DOHH2 (cell line): ENCODE data around the gene MYO7B.

Source experiments
- H3F3A ChIP-seq: fragments of 200-600 bp; sonication (generic), shearing (Covaris generic); 2 replicates; pipeline ENCODE4 v1.6.0; 2016; ENCODE audit warnings: antibody characterized with exemption, mild to moderate bottlenecking; ENCODE audit not compliant: control insufficient read depth, insufficient read depth
- H3K27ac ChIP-seq: fragments of 200-600 bp; sonication (generic); 2 replicates; pipeline ENCODE4 v1.5.1; 2014; ENCODE audit warnings: low read depth, mild to moderate bottlenecking, low read length, moderate library complexity
- H3K27me3 ChIP-seq: fragments of 200-600 bp; sonication (generic); 2 replicates; pipeline ENCODE4 v1.6.1; 2014; ENCODE audit warnings: mild to moderate bottlenecking, low read length, mixed read lengths; ENCODE audit not compliant: control insufficient read depth
- H3K36me3 ChIP-seq: fragments of 200-600 bp; sonication (generic); 2 replicates; pipeline ENCODE4 v1.6.1; 2014; ENCODE audit warnings: mild to moderate bottlenecking, low read length, moderate library complexity, mixed read lengths; ENCODE audit not compliant: control insufficient read depth
- H3K4me1 ChIP-seq: fragments of 200-600 bp; sonication (generic); 2 replicates; pipeline ENCODE4 v1.6.1; 2014; ENCODE audit warnings: mild to moderate bottlenecking, low read length, mixed read lengths; ENCODE audit not compliant: control insufficient read depth
- H3K4me2 ChIP-seq: fragments of 200-600 bp; sonication (generic); 2 replicates; pipeline ENCODE4 v1.6.0; 2014; ENCODE audit warnings: mild to moderate bottlenecking, low read length, moderate library complexity
- H3K4me3 ChIP-seq: fragments of 200-600 bp; sonication (generic); 2 replicates; pipeline ENCODE4 v1.5.1; 2014; ENCODE audit warnings: mild to moderate bottlenecking, low read length, mixed read lengths
- H3K79me2 ChIP-seq: fragments of 200-600 bp; sonication (generic); 2 replicates; pipeline ENCODE4 v1.6.1; 2014; ENCODE audit warnings: mild to moderate bottlenecking, low read length, mixed read lengths; ENCODE audit not compliant: control insufficient read depth
- H3K9me2 ChIP-seq: fragments of 200-600 bp; sonication (generic); replicated peaks from 2 replicates; pipeline ENCODE4 v1.6.1; 2014; ENCODE audit warnings: mild to moderate bottlenecking, low read length, mixed read lengths; ENCODE audit not compliant: control insufficient read depth
- H3K9me3 ChIP-seq: fragments of 200-600 bp; sonication (generic); 2 replicates; pipeline ENCODE4 v1.6.1; 2014; ENCODE audit warnings: antibody characterized with exemption, low read length, mixed read lengths; ENCODE audit not compliant: control insufficient read depth, insufficient read depth
- H4K20me1 ChIP-seq: fragments of 200-600 bp; sonication (generic); 2 replicates; pipeline ENCODE4 v1.6.0; 2014; ENCODE audit warnings: low read depth, mild to moderate bottlenecking, antibody characterized with exemption, low read length, moderate library complexity; ENCODE audit not compliant: control insufficient read depth, insufficient read depth
- EZH2phosphoT487 ChIP-seq: fragments of 200-600 bp; sonication (generic); IDR thresholded peaks from 2 replicates; pipeline ENCODE4 v1.6.1; 2017; ENCODE audit warnings: borderline replicate concordance, mild to moderate bottlenecking, antibody characterized with exemption, low read length, moderate library complexity, mixed read lengths
- TF ChIP-seq, protein P1 (sequence below): fragments of 200-600 bp; sonication (generic); IDR thresholded peaks from one replicate; pipeline ENCODE4 v1.5.1; 2014; ENCODE audit warnings: antibody characterized with exemption, mild to moderate bottlenecking, low read depth, low read length; ENCODE audit not compliant: poor library complexity, severe bottlenecking

Gene MYO7B

DNA sequence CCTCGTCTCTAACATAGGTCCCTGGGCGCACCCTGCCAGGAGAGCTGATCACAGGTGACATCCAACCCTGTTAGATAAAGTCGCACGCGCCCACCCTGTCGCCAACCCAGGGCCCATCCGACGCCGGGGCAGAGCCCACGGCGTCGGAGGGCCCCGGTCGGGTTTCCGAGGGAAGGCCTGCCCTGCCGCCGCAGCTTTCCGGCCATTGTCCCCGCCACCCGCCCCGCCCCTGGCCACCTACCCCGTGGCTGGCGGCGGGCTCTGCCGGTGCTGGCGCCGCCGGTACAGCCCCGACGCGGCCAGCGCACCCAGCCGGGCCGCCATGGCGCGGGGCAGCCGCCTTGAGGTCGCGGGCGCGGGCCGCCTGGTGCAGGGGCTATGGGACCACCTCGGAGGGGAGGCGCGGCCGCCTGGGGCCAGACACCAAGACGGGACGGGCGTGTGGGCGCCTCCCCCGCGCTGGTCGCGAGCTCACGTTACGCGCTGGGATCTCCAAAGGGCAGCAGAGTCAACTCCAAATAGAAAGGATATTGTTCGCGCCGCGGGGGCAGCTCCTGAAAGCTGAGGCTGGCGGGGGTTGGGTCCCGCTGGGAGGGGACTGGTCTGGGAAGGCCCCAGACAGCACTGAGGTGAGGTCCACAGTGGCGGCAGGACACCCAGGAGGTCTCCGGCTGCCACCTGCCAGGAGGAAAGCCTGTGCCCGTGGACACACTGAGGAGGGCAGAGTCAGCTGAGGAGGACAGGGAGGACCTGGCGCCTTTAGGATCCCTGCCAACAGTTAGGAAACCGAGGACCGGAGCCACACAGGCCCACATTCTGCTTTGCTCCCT is 128.8 kb downstream of the MYO7B start:
- TF ChIP-seq, protein P1, sequence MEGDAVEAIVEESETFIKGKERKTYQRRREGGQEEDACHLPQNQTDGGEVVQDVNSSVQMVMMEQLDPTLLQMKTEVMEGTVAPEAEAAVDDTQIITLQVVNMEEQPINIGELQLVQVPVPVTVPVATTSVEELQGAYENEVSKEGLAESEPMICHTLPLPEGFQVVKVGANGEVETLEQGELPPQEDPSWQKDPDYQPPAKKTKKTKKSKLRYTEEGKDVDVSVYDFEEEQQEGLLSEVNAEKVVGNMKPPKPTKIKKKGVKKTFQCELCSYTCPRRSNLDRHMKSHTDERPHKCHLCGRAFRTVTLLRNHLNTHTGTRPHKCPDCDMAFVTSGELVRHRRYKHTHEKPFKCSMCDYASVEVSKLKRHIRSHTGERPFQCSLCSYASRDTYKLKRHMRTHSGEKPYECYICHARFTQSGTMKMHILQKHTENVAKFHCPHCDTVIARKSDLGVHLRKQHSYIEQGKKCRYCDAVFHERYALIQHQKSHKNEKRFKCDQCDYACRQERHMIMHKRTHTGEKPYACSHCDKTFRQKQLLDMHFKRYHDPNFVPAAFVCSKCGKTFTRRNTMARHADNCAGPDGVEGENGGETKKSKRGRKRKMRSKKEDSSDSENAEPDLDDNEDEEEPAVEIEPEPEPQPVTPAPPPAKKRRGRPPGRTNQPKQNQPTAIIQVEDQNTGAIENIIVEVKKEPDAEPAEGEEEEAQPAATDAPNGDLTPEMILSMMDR = no peak
- no peak for TF ChIP-seq EZH2phosphoT487
- no peaks in the 10 kb centered on the region for H3K79me2 ChIP-seq
- H3K36me3 ChIP-seq = no peaks in the 10 kb centered on the region
- no peaks in the 10 kb centered on the region for H3K9me3 ChIP-seq
- H3K4me1 ChIP-seq = no peaks in the 10 kb centered on the region
- H3F3A ChIP-seq = no peaks in the 10 kb centered on the region
- H4K20me1 ChIP-seq = no peaks in the 10 kb centered on the region
- H3K27ac ChIP-seq = no peak overlapping the region
- no peaks in the 10 kb centered on the region for H3K9me2 ChIP-seq
- H3K4me2 ChIP-seq = no peak overlapping the region
- peaks cover 16% of the 10 kb centered on the region; the same call in 1 of the 2 replicates for H3K27me3 ChIP-seq
- H3K4me3 ChIP-seq = no peak overlapping the region

GRCh38 chr2:127664895-127665225 is 129.4 kb downstream of the MYO7B start:
- Histone ChIP-seq H4K20me1 (no peaks in the 10 kb centered on the region), H3K9me2 (no peaks in the 10 kb centered on the region), H3K79me2 (no peaks in the 10 kb centered on the region), H3K9me3 (no peaks in the 10 kb centered on the region), H3K27me3 (peaks cover 16% of the 10 kb centered on the region; the same call in 1 of the 2 replicates), H3K27ac (no peak overlapping the region), H3K36me3 (no peaks in the 10 kb centered on the region), H3K4me2 (no peak overlapping the region), H3K4me3 (no peak overlapping the region), H3F3A (no peaks in the 10 kb centered on the region), H3K4me1 (no peaks in the 10 kb centered on the region)
- no peak for TF ChIP-seq EZH2phosphoT487
- TF ChIP-seq, protein P1 = no peak

GRCh38 chr2:127665267-127665893 is 129.9 kb downstream of the MYO7B start:
- H4K20me1 ChIP-seq = no peaks in the 10 kb centered on the region
- H3K36me3 ChIP-seq = no peaks in the 10 kb centered on the region
- no peaks in the 10 kb centered on the region for H3F3A ChIP-seq
- no peaks in the 10 kb centered on the region for H3K9me2 ChIP-seq
- H3K27me3 ChIP-seq = peaks cover 16% of the 10 kb centered on the region; the same call in 1 of the 2 replicates
- no peaks in the 10 kb centered on the region for H3K79me2 ChIP-seq
- H3K27ac ChIP-seq = no peak overlapping the region
- H3K4me3 ChIP-seq = no peak overlapping the region
- TF ChIP-seq, protein P1 = no peak
- TF ChIP-seq EZH2phosphoT487 = no peak
- H3K4me1 ChIP-seq = no peaks in the 10 kb centered on the region
- no peak overlapping the region for H3K4me2 ChIP-seq
- no peaks in the 10 kb centered on the region for H3K9me3 ChIP-seq
